B cell (primary cell): ENCODE results near the gene SDF2L1. TPM values are rescaled to one million over a fixed set of nuclear protein-coding genes. Genes with fewer than 3 reads are reported as not detected.

Source experiments
- ATAC-seq: fragments of 200-7000 bp; cut with Tn5 transposase; one replicate; pipeline ENCODE4 v1.10.0; 2021; ENCODE audit warnings: low read depth, mild to moderate bottlenecking, moderate number of reproducible peaks, moderate library complexity
- CTCF ChIA-PET: fragments of 350-600 bp; sonication (Branson Sonifier 250); formaldehyde crosslinking; loops from one replicate; lab custom pipeline; 2021; ENCODE audit warnings: antibody characterized with exemption, inconsistent platforms; lab: Charles Lee
- POLR2A ChIA-PET: fragments of 350-600 bp; sonication (Branson Sonifier 250); formaldehyde crosslinking; loops from one replicate; lab custom pipeline; 2021; ENCODE audit warnings: antibody characterized with exemption; lab: Charles Lee
- DNase-seq: peaks from one replicate; pipeline ENCODE4 v3.0.0; 2013
- H2AFZ ChIP-seq: 2 replicates; pipeline ENCODE4 v1.6.1; 2012; ENCODE audit warnings: mild to moderate bottlenecking, low read depth, low read length; ENCODE audit not compliant: insufficient read depth, poor library complexity, severe bottlenecking
- H3K27ac ChIP-seq, 2 donors: 1 replicate in 1 of 2; 2 replicates in 1 of 2; pipeline ENCODE4 v1.5.1; 2012 to 2013; ENCODE audit warnings: low read length in 2 of 2, mild to moderate bottlenecking in 2 of 2, moderate library complexity in 1 of 2
- H3K27me3 ChIP-seq, 4 experiments: fragments of 200-600 bp in 1 of 4; sonication (generic) in 1 of 4; replicated peaks in 1 of 4; 1 replicate in 2 of 4; 2 replicates in 2 of 4; pipeline versions ENCODE4 v1.6.1 to v1.7.0; 2013 to 2016; ENCODE audit warnings: low read length in 3 of 4, mild to moderate bottlenecking in 2 of 4, mixed read lengths in 1 of 4, moderate library complexity in 1 of 4; ENCODE audit not compliant: insufficient read depth in 4 of 4, control insufficient read depth in 3 of 4; ENCODE audit errors: control extremely low read depth in 1 of 4
- H3K36me3 ChIP-seq, 2 experiments: replicated peaks in 1 of 2; 1 replicate in 1 of 2; 2 replicates in 1 of 2; pipeline versions ENCODE4 v1.6.1 to v1.7.1; 2013; ENCODE audit warnings: low read length in 1 of 2; ENCODE audit not compliant: insufficient read depth in 2 of 2, control insufficient read depth in 1 of 2; ENCODE audit errors: control extremely low read depth in 1 of 2, extremely low read depth in 1 of 2
- H3K4me1 ChIP-seq, 2 donors: fragments of 200-600 bp in 1 of 2; sonication (generic) in 1 of 2; 1 replicate in 1 of 2; 2 replicates in 1 of 2; pipeline versions ENCODE4 v1.5.1 to v1.6.1; 2013 to 2017; ENCODE audit warnings: low read length in 2 of 2; ENCODE audit not compliant: control insufficient read depth in 2 of 2, insufficient read depth in 2 of 2
- H3K4me2 ChIP-seq: replicated peaks from 2 replicates; pipeline ENCODE3; 2012; ENCODE audit warnings: mild to moderate bottlenecking, low read depth, low read length; ENCODE audit not compliant: poor library complexity, severe bottlenecking
- H3K4me3 ChIP-seq, 5 experiments: fragments of 200-600 bp in 1 of 5; sonication (generic) in 1 of 5; 1 replicate in 3 of 5; 2 replicates in 2 of 5; pipeline versions ENCODE4 v1.5.1 to v1.7.0; 2011 to 2016; ENCODE audit warnings: low read length in 4 of 5, mild to moderate bottlenecking in 4 of 5, low read depth in 2 of 5, control low read depth in 1 of 5, moderate library complexity in 1 of 5; ENCODE audit not compliant: insufficient read depth in 1 of 5; ENCODE audit errors: control extremely low read depth in 1 of 5, extremely low read depth in 1 of 5
- H3K79me2 ChIP-seq: fragments of 200-600 bp; sonication (generic); one replicate; pipeline ENCODE4 v1.6.0; 2016; ENCODE audit warnings: low read length; ENCODE audit not compliant: control insufficient read depth, insufficient read depth
- H3K9ac ChIP-seq: fragments of 200-600 bp; sonication (generic); 2 replicates; pipeline ENCODE4 v1.6.1; 2017; ENCODE audit warnings: mild to moderate bottlenecking, low read length, moderate library complexity
- H3K9me3 ChIP-seq, 3 donors: one replicate each; pipeline versions ENCODE4 v1.6.1 to v1.7.1; 2013; ENCODE audit warnings: low read length in 2 of 3; ENCODE audit not compliant: control insufficient read depth in 2 of 3, insufficient read depth in 1 of 3; ENCODE audit errors: control extremely low read depth in 1 of 3
- H4K20me1 ChIP-seq: 2 replicates; pipeline ENCODE4 v1.6.0; 2012; ENCODE audit warnings: mild to moderate bottlenecking, low read length; ENCODE audit not compliant: insufficient read depth, control insufficient read depth, poor library complexity, severe bottlenecking
- H3K27ac Mint-ChIP-seq: one replicate; pipeline ENCODE4 v1.8.0; 2021; ENCODE audit warnings: mixed read lengths
- H3K27me3 Mint-ChIP-seq: one replicate; pipeline ENCODE4 v1.8.0; 2021; ENCODE audit warnings: mixed read lengths
- H3K4me1 Mint-ChIP-seq: one replicate; pipeline ENCODE4 v1.8.0; 2021; ENCODE audit warnings: mixed read lengths
- H3K4me3 Mint-ChIP-seq: one replicate; pipeline ENCODE4 v1.8.0; 2021; ENCODE audit warnings: mixed read lengths
- H3K9me3 Mint-ChIP-seq: one replicate; pipeline ENCODE4 v1.8.0; 2022; ENCODE audit warnings: mixed read lengths; ENCODE audit not compliant: insufficient read depth
- CTCF ChIP-seq: fragments of 200-600 bp; IDR thresholded peaks from one replicate; pipeline ENCODE4 v1.8.0; 2022; ENCODE audit warnings: antibody characterized with exemption, mild to moderate bottlenecking
- EZH2 ChIP-seq: IDR thresholded peaks from 2 replicates; pipeline ENCODE4 v1.6.1; 2012; ENCODE audit warnings: borderline replicate concordance, low read depth, mild to moderate bottlenecking, moderate library complexity, low read length; ENCODE audit not compliant: insufficient read depth, poor library complexity, severe bottlenecking
- WGBS: methylation state at CpG from one replicate; pipeline ENCODE4 v1.1.5; 2013; ENCODE audit warnings: missing lambda C conversion rate; ENCODE audit not compliant: insufficient coverage; 5-methylcytosine and 5-hydroxymethylcytosine counted together
- intact Hi-C: fragments of 100-400 bp; cut with micrococcal nuclease; formaldehyde crosslinking; loops from one replicate; pipeline ENCODE4 v1.10.0; 2022
- polyA plus RNA-seq: library from polyadenylated mRNA; depleted of rRNA; stranded (reverse); fragments of >200 nt; gene quantifications from 2 replicates; pipeline ENCODE4 v1.2.3, GENCODE V29; 2012
- total RNA-seq, 2 donors: library from RNA; stranded (reverse); fragments of 120-200 nt in 1 of 2; gene quantifications; 1 replicate in 1 of 2; 2 replicates in 1 of 2; pipeline versions ENCODE4 v1.2.3 to v1.2.4, GENCODE V29; 2013 to 2022

SDF2L1 gene
- total and polyA plus RNA-seq, 2 donors (not counting 1 experiment from before 2014, with no cell fraction given): 15.2 to 23.5 TPM

- ATAC-seq: no peak
- POLR2A ChIA-PET: interaction anchor here (0.7 kb wide), 1 partner anchor 13 kb away, joined by 5 read pairs; no protein-coding TSS in a partner anchor
- Mint-ChIP-seq H3K4me3 (no peak overlapping the region), H3K27ac (no peak overlapping the region), H3K4me1 (peaks cover 36% of the 10 kb centered on the region), H3K9me3 (no peaks in the 10 kb centered on the region), H3K27me3 (no peaks in the 10 kb centered on the region)
- no peak overlapping the region for H3K9ac ChIP-seq
- peaks cover 1 to 24% of the 10 kb centered on the region in 2 experiments for H3K36me3 ChIP-seq
- peaks cover 99% of the 10 kb centered on the region for H3K79me2 ChIP-seq
- CTCF ChIA-PET: interaction anchor here (0.6 kb wide), 2 partner anchors 22 to 45 kb away, joined by 3 to 5 read pairs; no protein-coding TSS in a partner anchor
- 91% methylated on average over 8 of the region's 9 CpGs for WGBS
- no peak overlapping the region for H3K27ac ChIP-seq
- H2AFZ ChIP-seq: no peak overlapping the region
- intact Hi-C loops: no loop called here
- no peak for DNase-seq
- H3K4me1 ChIP-seq: peaks cover 4 to 11% of the 10 kb centered on the region in 2 donors
- TF ChIP-seq CTCF (no peak), EZH2 (no peak)
- H4K20me1 ChIP-seq: peaks cover 90% of the 10 kb centered on the region
- H3K9me3 ChIP-seq: no peaks in the 10 kb centered on the region
- H3K4me2 ChIP-seq: no peak overlapping the region
- no peaks in the 10 kb centered on the region for H3K27me3 ChIP-seq
- H3K4me3 ChIP-seq: no peak overlapping the region
Observed at GRCh38 chr22:21603973-21604372, 38.1 kb upstream of the SDF2L1 start.

GRCh38 chr22:21605887-21606564 lies 36.1 kb upstream of the SDF2L1 start:
- no peak overlapping the region for H3K4me2 ChIP-seq
- H3K27ac ChIP-seq: no peak overlapping the region
- no peak overlapping the region for H2AFZ ChIP-seq
- intact Hi-C loops: no loop called here
- 100% methylated on average over 2 of the region's 7 CpGs for WGBS
- Mint-ChIP-seq H3K4me3 (no peak overlapping the region), H3K9me3 (no peaks in the 10 kb centered on the region), H3K27ac (no peak overlapping the region), H3K27me3 (no peaks in the 10 kb centered on the region), H3K4me1 (peaks cover 27% of the 10 kb centered on the region)
- H3K27me3 ChIP-seq: no peaks in the 10 kb centered on the region
- peaks cover 99% of the 10 kb centered on the region for H3K79me2 ChIP-seq
- no peak overlapping the region for H3K9ac ChIP-seq
- no peaks in the 10 kb centered on the region for H3K9me3 ChIP-seq
- CTCF ChIA-PET: interaction anchor here (0.9 kb wide), 1 partner anchor 11 kb away, joined by 3 read pairs; no protein-coding TSS in a partner anchor
- TF ChIP-seq EZH2 (no peak), CTCF (no peak)
- H3K4me1 ChIP-seq: peaks cover 4 to 9% of the 10 kb centered on the region in 2 donors
- H3K4me3 ChIP-seq: no peak overlapping the region
- peaks cover 3 to 23% of the 10 kb centered on the region in 2 experiments for H3K36me3 ChIP-seq
- DNase-seq: no peak
- ATAC-seq: no peak
- POLR2A ChIA-PET: no interaction called here
- H4K20me1 ChIP-seq: peaks cover 90% of the 10 kb centered on the region
